DOHH2 (cell line): ENCODE measurements around the gene ANAPC16.

Experiments used
- H3F3A ChIP-seq: fragments of 200-600 bp; sonication (generic), shearing (Covaris generic); 2 replicates; pipeline ENCODE4 v1.6.0; 2016; ENCODE audit warnings: antibody characterized with exemption, mild to moderate bottlenecking; ENCODE audit not compliant: control insufficient read depth, insufficient read depth
- H3K27ac ChIP-seq: fragments of 200-600 bp; sonication (generic); 2 replicates; pipeline ENCODE4 v1.5.1; 2014; ENCODE audit warnings: low read depth, mild to moderate bottlenecking, low read length, moderate library complexity
- H3K27me3 ChIP-seq: fragments of 200-600 bp; sonication (generic); 2 replicates; pipeline ENCODE4 v1.6.1; 2014; ENCODE audit warnings: mild to moderate bottlenecking, low read length, mixed read lengths; ENCODE audit not compliant: control insufficient read depth
- H3K36me3 ChIP-seq: fragments of 200-600 bp; sonication (generic); 2 replicates; pipeline ENCODE4 v1.6.1; 2014; ENCODE audit warnings: mild to moderate bottlenecking, low read length, moderate library complexity, mixed read lengths; ENCODE audit not compliant: control insufficient read depth
- H3K4me1 ChIP-seq: fragments of 200-600 bp; sonication (generic); 2 replicates; pipeline ENCODE4 v1.6.1; 2014; ENCODE audit warnings: mild to moderate bottlenecking, low read length, mixed read lengths; ENCODE audit not compliant: control insufficient read depth
- H3K4me2 ChIP-seq: fragments of 200-600 bp; sonication (generic); 2 replicates; pipeline ENCODE4 v1.6.0; 2014; ENCODE audit warnings: mild to moderate bottlenecking, low read length, moderate library complexity
- H3K4me3 ChIP-seq: fragments of 200-600 bp; sonication (generic); 2 replicates; pipeline ENCODE4 v1.5.1; 2014; ENCODE audit warnings: mild to moderate bottlenecking, low read length, mixed read lengths
- H3K79me2 ChIP-seq: fragments of 200-600 bp; sonication (generic); 2 replicates; pipeline ENCODE4 v1.6.1; 2014; ENCODE audit warnings: mild to moderate bottlenecking, low read length, mixed read lengths; ENCODE audit not compliant: control insufficient read depth
- H3K9me2 ChIP-seq: fragments of 200-600 bp; sonication (generic); replicated peaks from 2 replicates; pipeline ENCODE4 v1.6.1; 2014; ENCODE audit warnings: mild to moderate bottlenecking, low read length, mixed read lengths; ENCODE audit not compliant: control insufficient read depth
- H3K9me3 ChIP-seq: fragments of 200-600 bp; sonication (generic); 2 replicates; pipeline ENCODE4 v1.6.1; 2014; ENCODE audit warnings: antibody characterized with exemption, low read length, mixed read lengths; ENCODE audit not compliant: control insufficient read depth, insufficient read depth
- H4K20me1 ChIP-seq: fragments of 200-600 bp; sonication (generic); 2 replicates; pipeline ENCODE4 v1.6.0; 2014; ENCODE audit warnings: low read depth, mild to moderate bottlenecking, antibody characterized with exemption, low read length, moderate library complexity; ENCODE audit not compliant: control insufficient read depth, insufficient read depth
- CTCF ChIP-seq: fragments of 200-600 bp; sonication (generic); IDR thresholded peaks from one replicate; pipeline ENCODE4 v1.5.1; 2014; ENCODE audit warnings: antibody characterized with exemption, mild to moderate bottlenecking, low read depth, low read length; ENCODE audit not compliant: poor library complexity, severe bottlenecking
- EZH2phosphoT487 ChIP-seq: fragments of 200-600 bp; sonication (generic); IDR thresholded peaks from 2 replicates; pipeline ENCODE4 v1.6.1; 2017; ENCODE audit warnings: borderline replicate concordance, mild to moderate bottlenecking, antibody characterized with exemption, low read length, moderate library complexity, mixed read lengths

ANAPC16 gene

DNA sequence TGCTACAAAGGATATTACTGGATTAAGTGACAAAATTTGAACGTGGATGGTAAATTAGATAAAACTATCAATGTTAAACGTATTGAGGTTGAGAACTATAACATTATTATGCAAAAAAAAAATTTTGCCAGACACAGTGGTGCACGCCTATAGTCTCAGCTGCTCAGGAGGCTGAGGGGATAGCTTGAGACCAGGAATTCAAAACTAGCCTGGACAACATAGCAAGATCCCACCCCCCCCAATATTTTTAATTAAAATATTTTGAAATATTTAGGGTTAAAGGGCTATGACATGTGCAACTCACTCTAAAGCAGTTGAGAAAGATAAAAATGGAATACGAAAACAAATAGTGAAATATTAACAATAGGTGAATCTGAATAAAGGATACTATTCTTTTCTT lies 45.1 kb upstream of the ANAPC16 start:
- H3K4me3 ChIP-seq: no peak overlapping the region
- no peaks in the 10 kb centered on the region for H3K9me3 ChIP-seq
- no peak overlapping the region for H3K4me2 ChIP-seq
- no peaks in the 10 kb centered on the region for H3K36me3 ChIP-seq
- peaks cover 14% of the 10 kb centered on the region for H3K4me1 ChIP-seq
- H3F3A ChIP-seq: no peaks in the 10 kb centered on the region
- H3K27ac ChIP-seq: no peak overlapping the region
- no peaks in the 10 kb centered on the region for H3K9me2 ChIP-seq
- H4K20me1 ChIP-seq: no peaks in the 10 kb centered on the region
- TF ChIP-seq CTCF (no peak), EZH2phosphoT487 (no peak)
- no peaks in the 10 kb centered on the region for H3K27me3 ChIP-seq
- H3K79me2 ChIP-seq: no peaks in the 10 kb centered on the region

DNA sequence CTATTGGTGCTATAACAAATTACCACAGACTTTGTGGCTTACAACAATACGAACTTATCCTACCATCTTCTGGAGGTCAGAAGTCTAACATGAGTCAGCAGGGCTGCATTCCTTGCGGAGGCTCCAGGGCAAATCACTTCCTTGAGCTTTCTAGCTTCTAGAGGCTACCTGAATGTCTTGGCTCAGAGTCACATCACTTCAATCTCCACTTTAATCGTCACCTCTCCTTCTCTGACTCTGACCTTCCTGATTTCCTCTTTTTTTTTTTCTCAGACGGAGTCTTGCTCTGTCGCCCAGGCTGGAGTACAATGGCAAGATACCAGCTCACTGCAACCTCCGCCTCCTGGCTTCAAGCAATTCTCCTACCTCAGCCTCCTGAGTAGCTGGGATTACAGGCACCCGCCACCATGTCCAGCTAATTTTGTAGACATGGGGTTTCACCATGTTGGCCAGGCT lies 44.6 kb upstream of the ANAPC16 start:
- no peak overlapping the region for H3K27ac ChIP-seq
- no peaks in the 10 kb centered on the region for H3F3A ChIP-seq
- no peaks in the 10 kb centered on the region for H3K9me2 ChIP-seq
- H3K36me3 ChIP-seq: no peaks in the 10 kb centered on the region
- no peak for TF ChIP-seq EZH2phosphoT487
- no peak for TF ChIP-seq CTCF
- H3K4me3 ChIP-seq: no peak overlapping the region
- H4K20me1 ChIP-seq: no peaks in the 10 kb centered on the region
- no peak overlapping the region for H3K4me2 ChIP-seq
- H3K27me3 ChIP-seq: no peaks in the 10 kb centered on the region
- H3K79me2 ChIP-seq: no peaks in the 10 kb centered on the region
- no peaks in the 10 kb centered on the region for H3K9me3 ChIP-seq
- H3K4me1 ChIP-seq: peaks cover 14% of the 10 kb centered on the region

DNA sequence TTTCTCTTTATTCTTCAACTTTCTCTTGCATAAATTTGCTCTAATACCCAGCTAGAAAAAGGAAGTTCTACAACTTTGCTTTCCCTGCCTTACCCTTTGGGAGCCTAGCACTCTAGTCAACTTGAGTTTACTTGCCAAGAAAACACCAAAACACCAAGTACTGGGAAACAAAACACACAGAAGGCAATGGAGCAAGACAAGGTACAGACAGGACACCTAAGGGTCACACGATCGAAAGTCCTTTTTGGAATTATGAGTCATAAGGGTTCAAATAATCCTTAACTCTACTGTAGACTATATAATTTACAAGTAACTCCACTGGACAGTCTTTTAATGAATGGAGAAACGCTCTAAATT lies 42.6 kb upstream of the ANAPC16 start:
- Histone ChIP-seq H3F3A (no peaks in the 10 kb centered on the region), H3K36me3 (peaks cover 3% of the 10 kb centered on the region), H3K79me2 (no peaks in the 10 kb centered on the region), H3K27ac (no peak overlapping the region), H3K4me1 (peaks cover 14% of the 10 kb centered on the region), H3K4me2 (no peak overlapping the region), H4K20me1 (no peaks in the 10 kb centered on the region), H3K9me2 (no peaks in the 10 kb centered on the region), H3K27me3 (no peaks in the 10 kb centered on the region), H3K9me3 (no peaks in the 10 kb centered on the region), H3K4me3 (no peak overlapping the region)
- TF ChIP-seq CTCF: no peak
- TF ChIP-seq EZH2phosphoT487: no peak
